ENCODE data around the gene INPP5D. TPM values are rescaled to one million over a fixed set of nuclear protein-coding genes. Genes with fewer than 3 reads are reported as not detected.
"Not testable (repeated sequence)": the region's sequence is repeated elsewhere in the genome, so short reads cannot be mapped to it uniquely, and the experiment has no call there.

Gene INPP5D
- total RNA-seq, 1 donor from 2014 or later: 8.9 TPM

DNA sequence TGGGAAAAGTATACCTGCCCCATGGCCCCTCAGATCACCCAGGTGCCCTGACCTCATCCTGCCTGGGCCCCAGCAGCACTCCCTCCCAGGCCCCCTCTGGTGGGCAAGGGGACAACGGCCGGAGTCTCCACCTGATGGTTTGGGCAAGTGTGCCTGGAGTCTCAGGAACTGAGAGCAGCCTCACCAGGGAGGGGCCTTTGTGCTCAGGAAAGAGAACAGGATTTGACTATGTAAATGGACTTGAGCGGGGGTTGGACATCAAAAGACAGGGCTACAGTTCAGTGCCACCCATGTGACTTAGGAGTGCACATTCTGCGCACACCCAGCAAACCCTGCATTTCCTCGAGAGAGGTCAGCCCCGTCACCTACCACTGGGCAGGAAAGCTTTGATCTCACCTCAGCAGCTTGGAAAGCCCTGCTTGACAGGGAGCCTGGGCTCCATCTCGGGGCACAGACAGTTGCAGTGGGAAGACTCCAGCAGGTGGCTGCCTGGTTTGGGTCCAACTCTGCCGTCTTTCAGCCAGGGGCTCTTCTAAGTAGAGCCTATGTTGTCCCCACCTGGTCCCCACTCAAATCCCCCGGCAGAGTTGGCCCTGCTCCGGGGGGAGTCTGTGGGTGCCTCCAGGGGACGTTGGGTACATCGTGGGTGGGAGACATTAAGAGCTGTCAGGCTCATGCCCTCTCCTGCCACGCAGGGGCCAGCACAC lies 3.3 kb downstream of the INPP5D start:
- Mint-ChIP-seq H3K27me3 (ENCODE audit: low read depth) (no peaks in the 10 kb centered on the region), H3K9me3 (peaks cover 4% of the 10 kb centered on the region), H3K4me3 (no peak overlapping the region), H3K4me1 (no peaks in the 10 kb centered on the region), H3K27ac (no peak overlapping the region), H3K36me3 (no peaks in the 10 kb centered on the region)
- DNase-seq (ENCODE audit: low spot score in 2 of 2, unreplicated experiment in 2 of 2): no peak
- TF ChIP-seq, protein P1, sequence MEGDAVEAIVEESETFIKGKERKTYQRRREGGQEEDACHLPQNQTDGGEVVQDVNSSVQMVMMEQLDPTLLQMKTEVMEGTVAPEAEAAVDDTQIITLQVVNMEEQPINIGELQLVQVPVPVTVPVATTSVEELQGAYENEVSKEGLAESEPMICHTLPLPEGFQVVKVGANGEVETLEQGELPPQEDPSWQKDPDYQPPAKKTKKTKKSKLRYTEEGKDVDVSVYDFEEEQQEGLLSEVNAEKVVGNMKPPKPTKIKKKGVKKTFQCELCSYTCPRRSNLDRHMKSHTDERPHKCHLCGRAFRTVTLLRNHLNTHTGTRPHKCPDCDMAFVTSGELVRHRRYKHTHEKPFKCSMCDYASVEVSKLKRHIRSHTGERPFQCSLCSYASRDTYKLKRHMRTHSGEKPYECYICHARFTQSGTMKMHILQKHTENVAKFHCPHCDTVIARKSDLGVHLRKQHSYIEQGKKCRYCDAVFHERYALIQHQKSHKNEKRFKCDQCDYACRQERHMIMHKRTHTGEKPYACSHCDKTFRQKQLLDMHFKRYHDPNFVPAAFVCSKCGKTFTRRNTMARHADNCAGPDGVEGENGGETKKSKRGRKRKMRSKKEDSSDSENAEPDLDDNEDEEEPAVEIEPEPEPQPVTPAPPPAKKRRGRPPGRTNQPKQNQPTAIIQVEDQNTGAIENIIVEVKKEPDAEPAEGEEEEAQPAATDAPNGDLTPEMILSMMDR (IDR thresholded peaks at IDR 0.05; ENCODE audit: unreplicated experiment): no peak

GRCh38 chr2:233063976-233064411 lies 3.9 kb downstream of the INPP5D start:
- no peak overlapping the region for H3K27ac Mint-ChIP-seq
- peaks cover 6% of the 10 kb centered on the region for H3K27me3 Mint-ChIP-seq (ENCODE audit: low read depth)
- no peaks in the 10 kb centered on the region for H3K4me1 Mint-ChIP-seq
- no peaks in the 10 kb centered on the region for H3K36me3 Mint-ChIP-seq
- peaks cover 4% of the 10 kb centered on the region for H3K9me3 Mint-ChIP-seq
- no peak overlapping the region for H3K4me3 Mint-ChIP-seq
- DNase-seq (ENCODE audit: low spot score in 2 of 2, unreplicated experiment in 2 of 2): no peak
- TF ChIP-seq, protein P1 (IDR thresholded peaks at IDR 0.05; ENCODE audit: unreplicated experiment): no peak

DNA sequence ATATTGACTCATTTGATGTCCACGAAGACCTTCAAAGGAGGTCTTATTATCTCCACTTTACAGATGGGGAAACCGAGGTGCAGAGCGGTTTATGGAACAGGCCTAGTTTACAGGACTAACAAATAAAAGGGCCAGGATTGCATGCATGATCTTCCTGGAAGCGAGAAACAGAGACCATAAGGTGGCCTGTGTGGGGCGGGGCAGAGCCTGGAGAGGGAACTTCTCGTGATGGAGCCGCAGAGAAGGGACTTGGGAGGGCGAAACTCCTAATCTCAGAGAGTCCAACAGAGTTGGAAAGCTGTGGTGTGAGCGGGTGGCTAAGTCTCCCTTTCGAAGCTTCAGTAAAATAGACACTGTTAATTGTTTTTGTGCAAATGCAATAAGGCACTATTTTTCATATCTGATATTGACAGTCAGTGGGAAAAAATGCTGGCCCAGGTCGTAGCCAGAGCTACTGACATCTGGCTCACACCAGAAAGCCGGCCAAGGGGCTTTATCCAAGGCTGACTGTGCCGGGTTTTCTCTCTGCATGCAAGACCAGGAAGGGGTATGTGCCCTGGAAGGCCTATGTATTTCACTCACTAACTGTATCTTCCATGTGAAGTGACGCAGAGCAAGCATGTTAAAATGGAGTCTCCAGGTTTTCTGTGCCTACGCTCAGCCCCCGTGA lies 4.5 kb downstream of the INPP5D start:
- H3K27ac Mint-ChIP-seq: no peak overlapping the region
- peaks cover 4% of the 10 kb centered on the region for H3K9me3 Mint-ChIP-seq
- no peak overlapping the region for H3K4me3 Mint-ChIP-seq
- H3K36me3 Mint-ChIP-seq: no peaks in the 10 kb centered on the region
- H3K27me3 Mint-ChIP-seq (ENCODE audit: low read depth): peaks cover 7% of the 10 kb centered on the region
- TF ChIP-seq, protein P1 (IDR thresholded peaks at IDR 0.05; ENCODE audit: unreplicated experiment): no peak
- H3K4me1 Mint-ChIP-seq: no peaks in the 10 kb centered on the region
- no peak for DNase-seq (ENCODE audit: low spot score in 2 of 2, unreplicated experiment in 2 of 2)

DNA sequence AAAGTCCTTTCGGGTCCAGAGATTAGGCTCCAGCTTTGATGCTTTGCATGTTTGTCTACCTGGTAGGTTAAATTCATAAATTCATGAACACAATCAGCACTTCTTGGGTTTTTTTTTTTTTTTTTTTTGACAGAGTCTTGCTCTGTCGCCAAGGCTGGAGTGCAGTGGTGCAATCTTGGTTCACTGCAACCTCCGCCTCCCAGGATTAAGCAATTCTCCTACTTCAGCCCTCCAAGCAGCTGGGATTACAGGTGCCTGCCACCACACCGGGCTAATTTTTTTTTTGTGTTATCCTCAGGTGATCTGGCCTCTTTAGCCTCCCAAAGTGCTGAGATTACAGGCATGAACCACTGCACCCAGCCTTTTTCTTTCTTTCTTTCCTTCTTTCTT lies 5.1 kb downstream of the INPP5D start:
- not testable (repeated sequence) for DNase-seq (ENCODE audit: low spot score in 2 of 2, unreplicated experiment in 2 of 2); H3K27ac Mint-ChIP-seq; H3K4me3 Mint-ChIP-seq; H3K4me1 Mint-ChIP-seq; H3K36me3 Mint-ChIP-seq; H3K9me3 Mint-ChIP-seq; H3K27me3 Mint-ChIP-seq (ENCODE audit: low read depth)

GRCh38 chr2:233065954-233066470 lies 5.9 kb downstream of the INPP5D start:
- H3K27ac Mint-ChIP-seq: no peak overlapping the region

More at GRCh38 chr2:233065954-233066470, 5.9 kb downstream of the INPP5D start:
- peaks cover 4% of the 10 kb centered on the region for H3K9me3 Mint-ChIP-seq
- no peaks in the 10 kb centered on the region for H3K4me1 Mint-ChIP-seq
- H3K36me3 Mint-ChIP-seq: no peaks in the 10 kb centered on the region
- DNase-seq (ENCODE audit: low spot score in 2 of 2, unreplicated experiment in 2 of 2): no peak
- H3K4me3 Mint-ChIP-seq: no peak overlapping the region
- TF ChIP-seq, protein P1 (IDR thresholded peaks at IDR 0.05; ENCODE audit: unreplicated experiment): no peak
- H3K27me3 Mint-ChIP-seq (ENCODE audit: low read depth): peaks cover 10% of the 10 kb centered on the region
